HG03175 (cell line): ENCODE measurements around the gene ADGRV1.

Experiments used
- ATAC-seq: cut with Tn5 transposase; IDR thresholded peaks from one replicate; pipeline ENCODE4 v1.9.1; 2021; ENCODE audit warnings: mild to moderate bottlenecking, moderate library complexity; ENCODE audit not compliant: unreplicated experiment

The ADGRV1 gene

DNA sequence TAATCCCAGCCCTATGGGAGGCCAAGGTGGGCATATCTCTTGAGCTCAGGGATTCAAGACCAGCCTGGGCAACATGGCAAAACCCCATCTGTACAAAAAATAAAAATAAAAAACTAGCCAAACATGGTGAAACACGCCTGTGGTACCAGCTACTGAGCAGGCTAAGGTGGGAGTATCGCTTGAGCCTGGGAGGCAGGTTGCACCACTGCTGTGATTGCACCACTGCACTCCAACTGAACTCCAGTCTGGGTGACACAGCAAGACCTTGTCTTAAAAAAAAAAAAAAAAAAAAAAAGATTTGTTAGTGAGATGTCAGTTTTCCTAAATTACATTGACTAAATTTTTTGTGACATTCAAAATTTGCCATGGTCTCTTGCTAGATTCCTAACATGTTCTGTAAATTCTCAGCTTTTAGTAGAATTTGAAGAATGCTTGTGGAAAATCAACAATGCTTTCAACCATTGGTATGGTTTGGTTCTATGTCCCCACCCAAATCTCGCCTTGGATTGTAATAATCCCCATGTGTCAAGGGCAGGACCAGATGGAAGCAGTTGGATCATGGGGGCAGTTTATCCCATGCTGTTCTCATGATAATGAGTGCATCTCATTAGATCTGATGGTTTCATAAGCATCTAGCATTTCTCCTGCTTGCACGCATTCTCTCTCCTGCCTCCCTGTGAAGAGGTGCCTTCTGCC, 588.5 kb downstream of the ADGRV1 start:
- ATAC-seq: no peak

DNA sequence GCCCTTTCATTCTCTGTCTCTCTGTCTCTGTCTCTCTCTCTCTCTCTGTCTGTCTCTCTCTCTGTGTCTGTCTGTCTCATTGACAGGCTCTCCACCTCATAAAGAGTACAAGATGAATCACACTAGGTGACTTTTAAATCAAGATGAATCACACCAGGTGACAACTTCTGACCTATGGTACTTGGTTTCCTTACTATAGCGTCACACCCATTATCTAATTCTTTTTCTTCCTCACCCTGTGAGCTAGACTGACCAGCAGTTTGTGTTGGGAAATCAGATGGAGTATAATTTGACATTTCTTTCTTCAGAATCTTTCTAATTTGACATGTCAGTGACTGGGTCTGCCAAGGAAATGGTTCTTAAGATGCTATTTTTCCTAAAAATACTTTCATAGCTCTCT, 591.6 kb downstream of the ADGRV1 start:
- no peak for ATAC-seq

- no peak for ATAC-seq
Measured at GRCh38 chr5:91150636-91151035, 592.0 kb downstream of the ADGRV1 start.

DNA sequence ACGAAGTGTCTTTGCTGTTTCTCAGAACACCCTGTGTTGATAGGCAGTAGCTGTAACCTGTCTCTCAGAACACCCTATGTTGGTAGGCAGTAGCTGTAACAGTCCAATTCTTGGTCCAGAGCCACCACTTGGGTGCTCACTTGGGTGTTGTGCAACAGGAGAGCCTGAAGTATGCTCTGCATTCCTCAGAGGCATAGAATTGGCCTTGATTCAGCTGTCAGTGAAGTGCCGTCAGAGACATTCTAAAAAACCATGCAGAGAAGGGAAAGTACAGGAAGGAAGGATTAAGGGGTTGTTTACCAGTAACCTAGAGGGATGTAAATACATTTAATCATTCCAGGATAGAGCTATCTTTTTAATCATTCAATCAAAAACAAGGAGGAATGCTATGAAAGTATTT, 593.4 kb downstream of the ADGRV1 start:
- ATAC-seq: no peak

DNA sequence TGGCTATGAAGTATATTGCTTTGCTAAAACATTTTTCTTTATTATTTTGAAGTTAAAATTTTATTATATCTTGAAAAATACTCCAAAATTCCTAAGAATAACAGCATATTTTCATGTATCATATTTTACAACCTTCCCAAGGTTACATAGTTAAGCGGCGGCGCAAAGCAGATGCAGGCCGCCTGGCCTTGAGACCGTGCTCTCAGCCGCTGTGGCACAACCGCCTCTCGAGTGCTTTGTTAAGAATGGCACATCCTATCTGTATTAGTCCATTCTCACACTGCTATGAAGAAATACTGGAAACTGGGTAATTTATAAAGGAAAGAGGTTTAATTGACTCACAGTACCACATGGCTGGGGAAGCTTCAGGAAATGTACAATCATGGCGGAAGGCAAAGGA, 595.7 kb downstream of the ADGRV1 start:
- ATAC-seq: no peak

DNA sequence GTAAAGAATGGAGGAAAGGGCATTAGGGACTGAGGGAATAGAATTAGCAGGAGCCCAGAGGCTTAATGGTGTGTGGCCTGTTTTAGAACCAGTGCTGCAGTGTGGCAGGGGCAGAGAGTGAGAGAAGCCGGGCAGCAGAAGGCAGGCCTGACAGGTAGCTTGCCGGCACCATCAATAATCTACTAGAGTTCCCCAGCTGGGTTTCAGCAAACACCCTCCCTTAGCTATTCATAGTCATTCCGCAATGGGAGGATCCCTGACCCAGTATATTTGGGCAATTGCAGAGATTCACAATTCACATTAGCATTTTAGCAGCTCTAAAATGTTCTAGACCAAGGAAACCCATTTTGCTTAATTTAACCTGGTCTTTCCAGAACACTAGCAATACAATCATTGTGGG, 596.7 kb downstream of the ADGRV1 start:
- ATAC-seq: no peak

DNA sequence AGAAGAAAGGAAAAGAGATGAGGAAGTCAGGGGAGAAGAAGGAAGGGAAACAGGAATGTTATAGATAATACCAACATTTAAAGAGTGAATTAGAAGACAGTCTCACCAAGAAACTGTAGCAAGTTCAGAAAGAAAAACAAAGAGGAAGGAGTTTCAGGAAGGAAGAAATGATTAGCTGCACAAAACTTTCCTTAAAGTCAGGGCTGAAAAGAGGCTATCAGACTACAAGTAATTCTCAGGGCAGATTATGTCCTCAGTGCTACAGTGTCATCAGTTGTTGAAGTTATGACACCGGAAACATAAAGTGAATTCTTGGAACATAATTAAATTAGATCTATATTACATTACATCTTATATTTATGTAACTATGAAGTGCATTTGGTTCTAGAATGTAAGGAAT, 597.6 kb downstream of the ADGRV1 start:
- ATAC-seq: no peak

DNA sequence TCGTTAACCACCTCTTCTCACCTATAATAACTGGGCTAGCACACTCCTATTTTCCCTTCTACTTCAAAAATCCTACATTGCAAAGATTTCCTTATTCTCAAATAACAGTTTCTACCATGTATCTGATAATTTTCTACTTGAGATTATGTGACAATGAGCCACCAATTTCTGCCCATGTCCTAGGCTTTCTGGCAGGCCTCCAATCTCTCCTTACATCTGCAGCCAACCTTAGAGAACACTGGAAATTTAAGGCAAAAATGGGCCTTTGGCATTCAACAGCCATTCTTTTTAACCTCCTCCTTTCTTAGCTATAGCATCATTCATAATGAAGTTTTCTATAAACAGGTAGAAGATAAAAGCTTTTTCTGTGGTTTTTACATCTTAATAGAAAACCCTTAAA, 599.4 kb downstream of the ADGRV1 start:
- no peak for ATAC-seq

- ATAC-seq: no peak
Measured at GRCh38 chr5:91159647-91160046, 601.0 kb downstream of the ADGRV1 start.

DNA sequence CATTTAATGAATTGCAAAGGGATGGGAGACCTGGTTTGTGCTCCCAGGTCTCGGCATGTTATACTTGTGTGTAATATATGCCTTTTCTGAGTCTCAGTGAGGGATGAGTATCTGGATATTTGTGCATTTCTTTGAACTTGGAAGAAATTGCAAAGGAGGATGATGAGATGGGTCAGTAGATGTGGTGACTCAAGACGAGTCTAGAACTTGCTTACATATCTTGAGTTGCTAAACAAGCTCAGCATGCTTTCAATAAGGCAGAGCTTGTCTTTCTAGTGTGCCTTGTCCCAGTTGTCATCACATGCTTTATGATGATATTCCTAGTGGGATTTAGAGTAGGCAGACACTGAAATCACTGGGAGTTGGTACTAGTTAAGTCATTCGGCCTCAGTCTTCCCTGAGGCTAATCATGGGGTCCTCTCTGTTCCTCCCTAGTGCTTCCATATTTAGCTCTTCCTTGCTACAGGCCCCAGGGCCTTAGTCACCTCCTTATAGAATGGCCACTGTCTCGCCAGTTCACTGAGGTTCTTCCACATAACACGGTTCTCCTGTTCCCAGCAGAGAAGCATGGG, 602.2 kb downstream of the ADGRV1 start:
- ATAC-seq: no peak

DNA sequence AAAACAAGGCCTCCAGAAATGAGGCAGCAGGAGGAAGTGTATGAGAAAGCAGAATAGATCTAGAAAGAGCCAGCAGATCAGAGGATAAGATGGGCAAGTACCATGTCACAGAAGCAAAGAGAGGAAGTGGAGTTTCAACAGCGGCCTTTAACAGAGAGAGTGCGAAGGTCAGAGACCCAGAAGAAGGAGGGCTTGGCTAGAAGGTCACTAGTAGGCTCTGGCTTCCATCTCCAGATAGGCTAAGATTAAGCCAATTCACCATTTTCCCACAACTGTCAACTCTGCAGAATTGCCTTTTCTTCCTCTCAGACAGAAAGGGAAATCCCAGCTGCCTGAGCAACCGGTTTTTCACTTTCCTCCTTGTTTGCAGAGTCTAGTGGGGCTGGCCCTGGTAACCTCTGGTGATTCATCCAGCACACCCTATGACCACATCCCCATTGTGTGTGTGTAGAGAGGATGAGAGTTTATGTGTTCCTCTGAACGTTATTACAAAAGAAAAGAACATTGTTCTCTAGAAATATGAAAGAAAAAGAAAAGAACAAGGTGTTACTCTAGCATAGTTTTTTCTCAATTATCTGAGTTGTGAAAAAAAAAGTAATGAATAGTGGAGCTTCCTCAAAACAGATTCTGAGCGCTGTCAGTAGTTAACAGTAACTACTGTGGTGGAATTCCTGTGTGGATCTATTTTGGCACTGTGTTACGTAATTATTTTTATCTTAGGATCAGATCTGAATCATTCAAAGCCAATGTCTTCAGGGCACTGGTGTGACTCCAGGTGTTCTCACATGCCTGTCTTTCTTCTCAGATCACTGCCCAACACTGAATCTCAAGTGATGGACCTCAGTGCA, 604.2 kb downstream of the ADGRV1 start:
- ATAC-seq: peak; percentile 96

DNA sequence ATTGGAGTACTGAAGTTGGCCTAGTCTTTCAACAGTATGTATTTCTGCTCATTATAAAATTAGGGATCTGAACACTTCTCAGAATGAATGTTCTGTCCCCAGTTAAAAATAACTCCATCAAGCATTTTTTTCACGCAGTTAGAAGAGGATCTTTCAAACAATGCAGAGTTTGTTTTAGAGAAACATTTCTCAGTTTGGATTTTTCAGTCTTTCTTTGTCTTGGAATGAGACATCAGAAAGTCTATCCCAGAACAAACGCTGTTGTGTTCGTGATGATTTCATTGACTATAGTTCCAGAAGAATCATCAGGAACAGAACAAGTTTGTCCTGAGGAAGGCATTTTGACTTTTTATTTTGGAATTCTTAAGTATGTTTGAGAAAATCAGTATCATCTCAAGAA, 605.8 kb downstream of the ADGRV1 start:
- ATAC-seq: no peak

GRCh38 chr5:91166059-91166807, 607.6 kb downstream of the ADGRV1 start:
- ATAC-seq: no peak

DNA sequence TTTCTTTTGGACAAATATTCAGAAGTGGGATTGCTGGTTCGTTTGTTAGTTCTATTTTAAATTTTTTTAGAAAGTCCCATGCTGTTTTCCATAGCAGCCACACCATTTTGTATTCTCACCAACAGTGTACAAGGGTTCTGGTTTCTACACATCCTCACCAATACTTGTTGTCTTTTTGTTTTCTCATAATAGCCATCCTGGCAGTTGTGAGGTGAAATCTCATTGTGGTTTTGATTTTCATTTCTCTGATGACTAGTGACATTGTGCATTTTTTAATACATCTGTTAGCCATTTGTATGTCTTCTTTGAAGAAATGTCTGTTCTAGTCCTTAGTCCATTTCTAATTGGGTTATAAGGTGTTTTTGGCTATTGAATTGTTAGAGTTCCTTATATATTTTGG, 610.3 kb downstream of the ADGRV1 start:
- no peak for ATAC-seq

- no peak for ATAC-seq
Measured at GRCh38 chr5:91170266-91170665, 611.7 kb downstream of the ADGRV1 start.

GRCh38 chr5:91171322-91171721, 612.7 kb downstream of the ADGRV1 start:
- ATAC-seq: no peak

- no peak for ATAC-seq
Measured at GRCh38 chr5:91174396-91174795, 615.8 kb downstream of the ADGRV1 start.

DNA sequence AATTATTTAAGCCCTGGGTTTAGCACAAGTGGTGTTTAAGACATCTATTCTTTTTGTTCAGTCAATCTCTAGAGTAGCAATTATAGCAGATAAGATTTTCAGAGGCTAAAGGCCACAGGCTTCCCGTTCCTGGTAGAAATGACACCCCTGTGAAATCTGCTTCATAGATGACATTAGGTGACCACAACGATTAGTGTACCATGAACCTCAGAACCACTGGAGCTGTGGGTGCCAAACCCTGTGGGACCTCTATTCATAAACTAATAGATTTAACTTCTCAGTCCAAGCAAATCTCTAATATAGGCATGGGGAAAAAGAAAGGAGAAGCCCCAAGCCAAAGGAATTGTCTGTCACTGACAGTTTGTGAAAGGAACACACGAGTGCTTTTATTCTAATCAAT, 617.1 kb downstream of the ADGRV1 start:
- ATAC-seq: peak; percentile 63

DNA sequence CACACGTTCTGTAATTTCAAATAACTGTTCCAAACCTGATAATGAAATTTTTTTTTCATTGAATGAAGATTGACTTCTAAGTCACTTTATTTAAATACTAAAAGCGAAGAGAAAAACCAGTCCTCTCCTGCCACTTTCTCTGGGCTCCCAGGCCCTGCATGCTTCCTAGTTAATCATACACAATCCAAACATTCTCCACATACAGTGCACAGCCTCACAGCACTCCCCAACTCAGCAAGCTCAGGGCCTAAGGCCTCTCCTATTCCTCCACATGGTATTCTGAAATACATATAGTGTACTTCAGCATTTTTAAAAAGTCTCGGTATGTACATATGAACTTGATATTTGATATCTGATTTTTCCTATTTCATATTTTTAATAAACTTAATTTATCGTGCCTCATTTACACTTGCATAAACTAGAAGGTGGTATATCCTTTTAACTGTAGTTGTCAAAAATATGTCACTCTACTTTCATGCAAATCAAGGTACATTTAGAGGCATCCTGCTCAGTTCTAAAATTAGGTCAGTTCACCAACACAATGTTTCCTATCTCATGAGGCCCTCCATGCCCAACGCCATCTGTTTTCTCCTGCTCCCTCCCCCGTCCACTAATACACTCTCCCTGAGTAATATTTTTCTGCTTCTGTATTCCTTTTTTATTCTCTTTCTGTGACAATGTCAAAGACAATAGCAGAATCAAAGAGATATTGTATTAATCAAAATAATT, 617.9 kb downstream of the ADGRV1 start:
- no peak for ATAC-seq

DNA sequence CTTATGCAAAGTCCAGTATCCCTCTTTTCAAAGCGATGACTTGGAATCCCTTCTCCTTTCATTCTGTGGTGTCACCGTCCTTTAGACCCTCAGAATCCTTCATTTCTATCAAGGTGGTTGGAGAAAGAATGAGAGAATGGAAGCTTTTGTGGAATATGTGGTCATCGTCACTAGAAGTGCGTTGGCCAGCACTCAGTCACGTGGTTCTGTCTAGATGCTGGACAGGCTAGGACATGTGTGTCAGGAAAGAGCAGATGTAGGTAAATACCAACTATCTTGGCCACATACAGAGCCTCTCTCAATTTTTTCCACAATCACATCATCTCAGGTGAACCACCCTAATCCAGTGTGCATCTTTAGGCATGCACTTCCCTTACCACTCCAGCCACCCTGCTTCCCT, 618.5 kb downstream of the ADGRV1 start:
- ATAC-seq: no peak

DNA sequence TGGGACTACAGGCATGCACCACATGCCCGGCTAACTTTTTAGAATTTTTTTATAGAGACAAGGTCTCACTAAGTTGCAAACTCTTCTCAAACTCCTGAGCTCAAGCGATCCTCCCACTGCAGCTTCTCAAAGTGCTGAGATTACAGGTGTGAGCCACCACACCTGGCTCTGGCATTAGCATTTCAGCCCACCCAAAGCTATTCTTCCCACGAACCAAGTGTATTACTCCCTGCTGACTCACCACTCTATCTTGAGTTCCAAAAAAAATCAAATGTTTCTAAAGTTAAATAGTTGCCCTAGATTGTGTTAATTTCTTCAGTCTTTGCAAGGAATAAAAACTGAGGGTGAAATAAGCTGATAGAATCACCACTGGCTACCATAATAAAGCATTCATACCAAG, 619.0 kb downstream of the ADGRV1 start:
- no peak for ATAC-seq
